Prostate gland (tissue), 2 donors: Measurements from ENCODE around the gene SNUPN.

ENCODE experiments used
- CTCF ChIP-seq, 4 experiments: fragments of 200-600 bp in 2 of 4; fragments of 450-650 bp in 2 of 4; sonication (generic) in 2 of 4; IDR thresholded peaks; 1 replicate in 3 of 4; 2 replicates in 1 of 4; pipeline ENCODE4 v1.5.1; 2016 to 2019; ENCODE audit warnings: antibody characterized with exemption in 4 of 4, mild to moderate bottlenecking in 2 of 4, moderate library complexity in 2 of 4
- POLR2A ChIP-seq: fragments of 450-650 bp; IDR thresholded peaks from one replicate; pipeline ENCODE4 v1.6.1; 2016; ENCODE audit warnings: antibody characterized with exemption, mild to moderate bottlenecking

GRCh38 chr15:75640483-75641178 is 15.1 kb upstream of the SNUPN start:
- TF ChIP-seq POLR2A: no peak
- TF ChIP-seq CTCF (IDR thresholded peaks at IDR 0.05): no peak
